HUDEP-2 (cell line): ENCODE measurements around the gene EFHC1.
A peak's percentile ranks its signal among the peaks of the same experiment; 100 is the strongest.

Experiments used
- DNase-seq, 76 experiments: peaks; one replicate each; lab custom pipeline; 2025; ENCODE audit not compliant: unreplicated experiment in 76 of 76; lab: John Stamatoyannopoulos, UW

Gene EFHC1

DNA sequence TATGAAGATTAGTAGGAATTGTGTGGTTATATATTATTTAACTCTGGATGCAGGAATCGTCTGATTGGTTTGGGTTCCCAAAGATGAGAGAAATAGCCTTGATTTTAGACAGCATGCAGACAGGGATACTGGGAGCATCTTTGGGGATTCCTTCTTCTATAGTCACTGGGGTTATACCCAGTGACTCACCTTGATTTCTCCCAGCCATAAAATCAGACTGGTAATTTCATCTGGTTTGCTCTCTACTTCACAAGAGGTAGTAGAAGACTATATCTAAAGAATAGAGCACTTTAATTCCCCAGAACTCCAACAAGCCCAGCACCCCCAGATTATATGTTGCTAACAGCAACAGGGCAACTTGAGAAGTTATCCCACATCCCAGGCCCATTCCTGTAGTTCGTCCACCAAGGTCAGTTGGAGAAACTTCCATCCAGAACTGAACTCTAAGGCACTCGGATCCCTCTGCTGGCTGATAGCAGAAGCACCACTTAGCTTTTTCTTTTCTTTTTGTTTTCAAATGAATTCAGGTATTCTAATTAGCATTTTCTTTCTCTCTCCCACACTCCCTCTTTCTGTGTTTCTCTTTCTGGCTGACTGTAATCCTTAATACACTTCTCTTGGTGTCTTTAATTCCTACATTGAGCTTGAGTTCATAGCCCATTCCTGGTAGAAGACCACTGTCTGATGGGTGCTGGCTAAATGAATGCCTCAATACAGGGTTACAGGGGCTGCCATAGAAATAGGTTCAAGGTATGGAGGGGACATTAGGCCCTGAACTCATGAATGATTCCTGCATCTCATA lies 20.4 kb upstream of the EFHC1 start:
- peak in 29 of 76 experiments; percentile 7 to 61 (median 37) for DNase-seq

- peak in 1 of 76 experiments; percentile 31 for DNase-seq
Measured at GRCh38 chr6:52400313-52401041, 19.7 kb upstream of the EFHC1 start.

- no peak for DNase-seq
Measured at GRCh38 chr6:52403086-52403485, 17.1 kb upstream of the EFHC1 start.

GRCh38 chr6:52403627-52404026 lies 16.5 kb upstream of the EFHC1 start:
- peak in 75 of 76 experiments; percentile 51 to 99 (median 94) for DNase-seq

DNA sequence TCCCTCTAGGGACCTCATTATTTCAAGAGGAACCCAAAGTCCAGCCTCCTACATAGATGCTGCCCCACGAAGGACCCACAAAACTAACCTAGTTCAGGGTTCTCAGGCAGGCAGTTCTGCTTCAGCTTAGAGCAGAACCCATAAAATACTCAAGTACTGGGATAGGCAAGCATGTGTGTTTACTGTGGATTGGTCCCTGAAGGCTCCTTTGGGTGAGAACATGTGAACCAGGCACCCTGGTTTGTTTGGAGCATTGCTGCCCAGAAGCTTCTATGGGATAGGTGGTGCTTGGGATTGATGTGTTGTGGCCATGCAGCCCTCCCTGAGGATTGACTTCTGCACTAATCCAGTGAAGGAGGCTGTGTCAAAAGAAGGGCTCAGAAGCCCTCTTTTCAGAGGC lies 14.9 kb upstream of the EFHC1 start:
- no peak for DNase-seq

- peak in 32 of 76 experiments; percentile 14 to 76 (median 54) for DNase-seq
Measured at GRCh38 chr6:52407467-52407866, 12.7 kb upstream of the EFHC1 start.

DNA sequence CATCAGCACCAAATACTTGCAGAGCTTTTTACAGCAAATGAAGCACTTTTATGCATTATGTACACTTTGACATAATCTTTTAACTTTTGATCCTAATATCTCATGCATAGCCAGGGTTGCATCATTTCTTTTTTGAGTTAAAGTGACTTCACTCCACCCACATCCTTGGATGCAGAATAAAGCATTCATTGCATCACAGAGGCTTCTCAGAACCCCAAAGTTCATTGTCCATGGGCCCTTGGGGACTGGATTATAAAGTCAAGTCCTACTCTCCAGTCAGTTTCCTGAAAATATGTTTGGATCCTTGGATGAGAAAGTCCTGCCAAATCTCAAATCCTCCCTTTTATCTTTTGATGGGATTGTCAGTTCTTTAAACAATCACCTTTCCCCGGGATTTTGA lies 10.6 kb upstream of the EFHC1 start:
- DNase-seq: no peak

GRCh38 chr6:52410979-52411378 lies 9.2 kb upstream of the EFHC1 start:
- no peak for DNase-seq

DNA sequence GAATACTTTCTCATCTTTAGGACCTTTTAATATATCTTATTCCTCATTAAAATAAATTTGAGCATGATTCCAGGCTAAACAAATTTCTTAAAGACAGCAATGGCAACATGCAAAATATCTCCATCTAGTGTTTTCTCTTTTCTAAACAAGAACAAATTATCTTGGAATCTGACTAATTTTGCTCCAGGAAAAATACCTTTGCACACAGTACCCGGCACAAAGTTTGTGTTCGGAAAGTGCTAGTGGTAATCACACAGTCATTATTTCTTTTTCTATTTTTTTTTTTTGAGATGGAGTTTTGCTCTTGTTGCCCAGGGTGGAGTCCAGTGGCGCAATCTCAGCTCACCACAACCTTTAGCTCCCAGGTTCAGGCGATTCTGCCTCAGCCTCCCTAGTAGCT lies 8.2 kb upstream of the EFHC1 start:
- DNase-seq: no peak

GRCh38 chr6:52415333-52415732 lies 4.8 kb upstream of the EFHC1 start:
- DNase-seq: no peak

GRCh38 chr6:52415917-52416628 lies 4.1 kb upstream of the EFHC1 start:
- peak in 1 of 76 experiments; percentile 21 for DNase-seq

- peak in 39 of 76 experiments; percentile 4 to 80 (median 58) for DNase-seq
Measured at GRCh38 chr6:52416629-52417151, 3.5 kb upstream of the EFHC1 start.

GRCh38 chr6:52417675-52418111 lies 2.4 kb upstream of the EFHC1 start:
- peak in 23 of 76 experiments; percentile 16 to 71 (median 42) for DNase-seq

GRCh38 chr6:52418606-52419005 lies 1.5 kb upstream of the EFHC1 start:
- DNase-seq: peak in 2 of 76 experiments; percentile 13 to 16

- peak in 1 of 76 experiments; percentile 13 for DNase-seq
Measured at GRCh38 chr6:52420668-52421358, 671 bp downstream of the EFHC1 start.

- no peak for DNase-seq
Measured at GRCh38 chr6:52422156-52422555, 2.0 kb downstream of the EFHC1 start.

- no peak for DNase-seq
Measured at GRCh38 chr6:52423448-52423847, 3.3 kb downstream of the EFHC1 start.

- no peak for DNase-seq
Measured at GRCh38 chr6:52423971-52424381, 3.8 kb downstream of the EFHC1 start.

DNA sequence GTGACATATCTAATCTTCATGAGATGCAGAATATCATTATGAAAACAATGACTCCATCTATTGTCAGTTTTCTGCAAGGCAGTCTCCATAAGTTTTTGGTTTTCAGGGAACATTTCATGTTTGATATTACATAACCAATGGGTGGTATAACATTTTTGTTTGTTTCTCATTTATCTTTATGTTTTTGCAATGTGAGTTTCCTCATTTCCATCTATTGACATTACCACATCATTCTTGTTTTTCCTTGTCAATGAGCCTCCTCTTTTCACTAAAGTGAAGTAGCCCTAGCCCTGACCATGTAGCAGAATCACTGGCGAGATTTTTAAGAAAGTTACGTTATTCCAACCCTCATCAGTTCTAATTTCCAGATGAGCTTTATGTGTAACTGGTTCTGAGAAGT lies 4.4 kb downstream of the EFHC1 start:
- DNase-seq: no peak

DNA sequence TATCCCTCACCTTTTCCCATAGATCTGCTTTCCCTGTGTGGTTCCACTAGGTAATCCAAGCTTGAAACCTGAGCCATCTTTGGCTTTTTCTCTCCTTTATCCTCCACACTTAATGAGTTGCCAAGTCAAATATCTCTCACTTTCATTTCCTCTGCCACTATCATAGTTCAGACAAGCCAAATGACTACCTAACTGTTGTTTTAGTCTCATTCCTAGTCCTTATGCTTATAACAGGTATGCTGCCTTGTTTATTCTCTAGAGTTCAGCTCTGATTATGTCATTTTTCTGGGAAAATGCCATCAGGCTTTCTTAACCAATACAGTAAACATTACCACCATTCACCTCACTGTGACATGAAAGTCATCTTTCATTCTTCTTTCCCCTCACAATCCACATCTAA lies 6.5 kb downstream of the EFHC1 start:
- no peak for DNase-seq
